Measurements from ENCODE around the gene PDSS2. TPM values are rescaled to one million over a fixed set of nuclear protein-coding genes. Genes with fewer than 3 reads are reported as not detected.

Gene PDSS2
- total RNA-seq, 1 experiment from 2014 or later, result 12.1 TPM

DNA sequence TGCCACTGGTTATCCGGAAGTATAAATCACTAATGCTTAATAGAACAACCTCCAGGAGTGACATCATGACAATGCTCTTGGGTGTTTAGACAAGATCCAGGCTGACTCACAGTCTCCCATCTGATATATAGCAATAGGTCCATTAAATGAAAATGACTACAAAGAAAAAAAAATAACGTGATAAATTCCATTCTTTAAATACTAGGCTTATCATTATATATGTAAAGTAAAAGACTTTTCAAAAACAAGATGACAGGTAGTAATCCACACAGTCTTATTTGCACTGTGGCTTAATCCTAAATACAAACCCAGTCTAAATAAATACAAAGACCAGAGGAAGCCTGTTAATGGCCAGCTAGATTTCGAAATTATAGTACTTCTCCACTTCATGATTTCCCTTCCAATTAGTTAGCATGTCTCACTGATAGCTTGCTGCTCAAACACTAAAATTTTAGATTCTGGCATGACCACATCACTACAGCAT lies 195.0 kb downstream of the PDSS2 start:
- Histone ChIP-seq H3K9ac (ENCODE audit: extremely low read depth, insufficient read length, low read length) (no peak overlapping the region), H2AFZ (ENCODE audit: low read length) (no peak overlapping the region), H2AK5ac (ENCODE audit: insufficient read length, low read length) (no peak overlapping the region), H4K8ac (replicated peaks; ENCODE audit: insufficient read length, low read depth, low read length) (no peak overlapping the region), H3K27me3 (ENCODE audit: insufficient read depth, low read length) (no peaks in the 10 kb centered on the region), H3K18ac (ENCODE audit: insufficient read length, low read depth, low read length) (no peak overlapping the region), H3K14ac (ENCODE audit: insufficient read depth, low read length) (no peak overlapping the region), H3T11ph (ENCODE audit: low read length) (no peak overlapping the region), H4K20me1 (ENCODE audit: control insufficient read depth, insufficient read depth, insufficient read length) (no peaks in the 10 kb centered on the region), H3K23me2 (ENCODE audit: insufficient read length, low read depth, low read length, poor library complexity, severe bottlenecking) (no peaks in the 10 kb centered on the region), H3K27ac (ENCODE audit: insufficient read length, low read depth, low read length) (no peak overlapping the region), H4K5ac (ENCODE audit: insufficient read length, low read depth, low read length) (no peak overlapping the region), H4K91ac (ENCODE audit: insufficient read length, low read depth, low read length) (no peak overlapping the region), H3K23ac (ENCODE audit: insufficient read length, low read depth, low read length) (no peak overlapping the region), H2BK12ac (ENCODE audit: insufficient read length, low read depth, low read length) (no peak overlapping the region), H3K79me1 (ENCODE audit: insufficient read depth, low read depth, low read length, poor library complexity, severe bottlenecking) (no peaks in the 10 kb centered on the region), H3K4ac (ENCODE audit: low read depth, low read length) (no peak overlapping the region), H2BK5ac (ENCODE audit: insufficient read length, low read length) (no peak overlapping the region), H2BK120ac (ENCODE audit: low read depth, low read length, poor library complexity, severe bottlenecking) (no peak overlapping the region), H3K4me2 (ENCODE audit: insufficient read depth, insufficient read length, low read length) (no peak overlapping the region), H3K4me1 (ENCODE audit: insufficient read depth, low read length) (peaks cover 3% of the 10 kb centered on the region; the same call in 1 of the 2 replicates), H2BK20ac (ENCODE audit: low read depth, low read length, poor library complexity, severe bottlenecking) (no peak overlapping the region), H3K56ac (ENCODE audit: insufficient read length, low read depth, low read length) (no peak overlapping the region), H3K79me2 (ENCODE audit: insufficient read depth, low read length) (no peaks in the 10 kb centered on the region), H2BK15ac (ENCODE audit: low read depth, low read length) (no peak overlapping the region), H3K9me3 (ENCODE audit: control insufficient read depth, low read depth, low read length) (no peaks in the 10 kb centered on the region)
- no CpG with 5 or more reads among the region's 3 CpGs for WGBS (ENCODE audit: extremely low coverage, insufficient read length, low lambda C conversion rate)
- H3K27ac Mint-ChIP-seq, result no peak overlapping the region
- no peaks in the 10 kb centered on the region for H3K9me3 Mint-ChIP-seq
- peaks cover 11 to 12% of the 10 kb centered on the region in 2 experiments for H3K4me1 Mint-ChIP-seq
- H3K36me3 Mint-ChIP-seq (ENCODE audit: insufficient read depth in 1 of 3, low read depth in 3 of 3), result peaks cover 0 to 5% (median 0%) of the 10 kb centered on the region in 3 experiments; a peak in 1 of 7 replicates
- no peak overlapping the region for H3K4me3 Mint-ChIP-seq
- no peak for DNase-seq
- no peaks in the 10 kb centered on the region for H3K27me3 Mint-ChIP-seq (ENCODE audit: low read depth)
- TF ChIP-seq CTCF (conservative IDR thresholded peaks at IDR 0.05), result no peak
